LoVo (cell line): Measurements from ENCODE around the gene RASD1.
"Not testable (repeated sequence)": the region's sequence is repeated elsewhere in the genome, so short reads cannot be mapped to it uniquely, and the experiment has no call there.

Source experiments
- DNase-seq: peaks from one replicate; pipeline ENCODE4 v3.0.0-alpha.2; 2016; ENCODE audit warnings: low spot score

The RASD1 gene

DNA sequence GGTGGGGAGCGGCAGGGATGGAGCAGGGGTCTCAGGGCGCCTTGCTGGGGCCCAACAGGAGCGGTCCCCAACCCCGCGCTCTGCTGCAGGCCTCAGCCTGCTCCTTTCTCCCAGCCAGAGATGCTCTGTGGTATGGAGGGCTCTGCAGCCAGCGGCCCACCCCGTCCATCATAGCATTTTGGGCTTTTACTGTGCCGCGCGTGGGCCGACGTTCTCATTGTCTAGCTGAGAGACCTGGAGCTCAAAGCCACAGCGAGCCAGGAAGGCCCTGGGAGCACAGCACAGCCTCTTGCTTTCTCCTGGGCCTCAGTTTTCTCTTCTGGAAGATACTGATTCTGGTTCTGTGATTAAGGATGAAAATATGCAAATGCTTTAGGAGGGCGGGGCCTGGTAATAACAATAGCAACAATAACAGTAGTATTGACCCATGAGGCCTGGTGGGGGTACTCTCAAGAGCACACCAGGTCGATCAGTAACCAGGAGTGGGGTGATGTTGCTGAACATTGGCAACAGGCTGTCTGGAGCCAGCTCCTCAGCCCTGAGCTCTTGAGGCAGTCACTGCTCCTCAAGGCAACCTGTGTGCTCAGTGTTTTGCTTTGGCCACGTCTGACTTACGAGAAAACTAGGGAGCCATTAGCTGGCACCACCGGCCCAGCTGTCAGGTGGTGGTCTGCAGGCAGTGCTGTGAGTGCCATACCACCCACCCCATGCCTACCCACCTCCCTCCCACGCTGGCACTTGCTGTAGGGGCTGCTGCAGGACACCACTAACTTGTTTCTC is 1.1 kb upstream of the RASD1 start:
- DNase-seq = no peak

DNA sequence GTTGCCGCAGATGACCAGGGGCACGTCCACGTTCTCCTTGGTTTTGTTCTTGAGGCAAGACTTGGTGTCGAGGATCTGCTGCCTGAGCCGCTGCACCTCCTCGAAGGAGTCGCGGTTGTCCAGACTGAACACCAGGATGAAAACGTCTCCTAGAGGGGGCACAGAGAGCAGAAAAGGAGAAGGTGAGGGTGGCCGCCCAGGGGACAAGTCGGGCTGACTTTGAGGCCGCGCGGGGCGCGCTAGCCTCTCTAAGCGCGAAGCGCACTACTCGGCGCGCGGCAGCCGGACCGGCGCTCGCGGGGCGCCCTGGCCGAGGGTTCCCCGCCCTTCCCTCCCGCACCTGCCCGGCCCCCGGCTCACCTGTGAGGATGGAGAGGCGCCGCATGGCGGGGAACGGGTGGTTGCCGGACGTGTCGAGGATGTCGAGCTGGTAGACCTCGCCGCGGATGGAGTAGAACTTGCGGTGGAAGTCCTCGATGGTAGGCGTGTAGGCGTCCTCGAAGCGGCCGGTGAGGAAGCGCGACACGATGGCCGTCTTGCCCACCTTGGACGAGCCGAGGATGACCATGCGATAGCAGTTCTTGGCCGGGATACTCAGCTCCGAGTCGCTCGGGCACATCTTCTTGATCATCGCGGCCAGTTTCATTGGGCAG is 533 bp downstream of the RASD1 start:
- DNase-seq = no peak

DNA sequence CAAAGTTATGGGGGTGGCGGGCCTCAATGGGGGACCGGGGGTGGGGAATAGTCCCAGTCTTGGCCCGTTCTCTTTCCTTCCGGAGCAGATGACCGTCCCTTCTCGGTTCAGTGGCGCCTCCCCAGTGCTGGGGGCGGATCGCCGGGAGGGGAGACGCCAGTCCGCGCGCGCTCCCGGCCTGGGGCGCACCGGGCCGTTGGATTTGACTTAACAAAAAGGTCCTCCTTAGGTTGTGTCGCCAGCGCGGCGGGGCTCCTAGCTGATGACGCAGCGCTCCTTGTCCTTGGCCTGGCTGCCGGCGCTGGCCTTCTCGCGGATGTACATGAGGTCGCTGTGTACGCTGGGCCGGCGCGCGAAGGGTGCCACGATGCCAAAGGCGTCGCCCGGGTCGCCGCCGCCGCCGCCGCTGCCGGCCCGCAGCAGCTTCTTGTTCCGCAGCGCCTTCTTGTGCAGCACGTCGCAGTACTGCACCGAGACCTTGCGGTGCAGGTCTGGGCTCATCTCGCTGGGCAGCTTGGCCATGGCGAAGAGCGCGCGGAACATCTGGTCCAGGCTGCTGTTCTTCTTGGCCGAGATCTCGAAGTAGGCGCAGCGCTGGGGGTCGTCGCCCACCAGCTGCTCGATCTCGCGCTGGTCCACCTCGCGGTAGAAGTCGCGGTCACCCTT is 1.2 kb downstream of the RASD1 start:
- no peak for DNase-seq

DNA sequence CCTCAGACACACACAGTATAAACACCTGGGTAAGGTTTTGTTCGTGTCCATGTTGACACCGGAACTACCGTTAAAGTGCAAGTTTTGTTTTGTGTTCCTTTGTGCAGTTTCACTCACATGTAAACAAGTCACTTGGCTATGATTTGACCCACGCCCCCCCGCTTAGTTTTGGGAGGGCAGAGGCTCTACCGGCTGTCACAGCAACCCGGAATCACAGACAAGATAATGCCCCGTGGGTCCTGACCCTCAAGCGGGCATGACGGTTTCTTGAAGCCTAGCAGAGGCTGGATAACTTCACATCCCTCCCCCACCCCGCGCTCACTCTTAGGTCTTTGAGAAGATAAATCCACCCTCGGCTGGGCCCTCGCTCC is 1.7 kb downstream of the RASD1 start:
- DNase-seq = no peak

DNA sequence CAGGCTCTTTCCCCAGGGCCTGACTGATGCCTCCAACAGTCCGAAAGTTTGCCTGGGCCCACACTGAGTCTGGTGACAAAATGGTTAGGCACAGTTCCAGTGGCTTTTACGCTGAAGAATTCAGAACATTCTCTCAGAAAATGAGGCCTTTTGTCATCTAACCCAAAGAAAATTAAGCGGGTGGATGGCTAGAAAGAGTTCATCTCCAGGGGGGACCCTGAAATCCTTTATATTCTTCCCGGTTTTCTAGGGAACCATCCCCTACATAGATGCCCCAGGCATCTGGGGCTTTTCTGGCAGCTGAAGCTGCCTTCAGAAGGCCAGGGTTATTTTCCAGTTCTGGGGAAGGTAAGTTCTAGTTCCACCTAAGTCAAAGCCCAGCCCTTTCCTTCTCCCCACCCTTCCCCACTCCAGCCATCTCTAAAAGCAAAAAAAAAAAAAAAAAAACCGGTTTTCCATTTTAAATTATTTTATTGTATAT is 2.2 kb downstream of the RASD1 start:
- no peak for DNase-seq

DNA sequence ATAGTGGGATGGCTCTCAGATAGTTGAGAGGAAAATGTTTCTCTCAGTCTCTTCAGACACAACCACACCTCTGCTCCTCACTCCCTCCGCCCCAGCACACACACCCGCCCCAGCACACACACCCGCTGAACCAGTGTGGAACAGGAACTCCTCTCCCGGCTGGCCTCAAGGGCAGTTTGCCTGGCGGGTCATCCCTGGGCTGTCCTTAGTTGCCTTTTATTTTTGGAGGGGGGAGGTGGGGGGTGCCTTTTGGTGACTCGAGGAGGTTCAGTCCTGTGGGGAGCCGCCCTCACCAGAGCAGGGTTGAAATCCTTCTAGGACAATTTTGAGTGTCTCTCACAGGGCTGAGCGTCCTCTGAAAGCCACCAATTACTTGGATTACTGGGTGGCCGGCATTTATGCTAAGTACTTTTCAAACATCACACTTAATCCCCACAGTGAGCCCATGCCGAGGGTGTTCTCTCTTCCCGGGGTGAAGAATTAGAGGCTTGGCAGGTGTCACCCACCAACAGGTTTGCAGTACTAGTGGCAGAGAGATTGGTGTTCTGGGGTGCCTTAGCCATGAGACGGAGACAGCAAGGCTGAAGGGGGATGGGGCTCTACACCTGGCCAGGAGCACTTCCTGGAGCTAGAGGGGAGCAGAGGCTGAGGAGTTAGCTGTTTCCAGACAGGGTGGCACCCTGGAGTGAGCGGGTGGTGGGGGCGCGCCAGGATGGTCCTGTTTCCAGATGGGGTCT is 2.8 kb downstream of the RASD1 start:
- no peak for DNase-seq

DNA sequence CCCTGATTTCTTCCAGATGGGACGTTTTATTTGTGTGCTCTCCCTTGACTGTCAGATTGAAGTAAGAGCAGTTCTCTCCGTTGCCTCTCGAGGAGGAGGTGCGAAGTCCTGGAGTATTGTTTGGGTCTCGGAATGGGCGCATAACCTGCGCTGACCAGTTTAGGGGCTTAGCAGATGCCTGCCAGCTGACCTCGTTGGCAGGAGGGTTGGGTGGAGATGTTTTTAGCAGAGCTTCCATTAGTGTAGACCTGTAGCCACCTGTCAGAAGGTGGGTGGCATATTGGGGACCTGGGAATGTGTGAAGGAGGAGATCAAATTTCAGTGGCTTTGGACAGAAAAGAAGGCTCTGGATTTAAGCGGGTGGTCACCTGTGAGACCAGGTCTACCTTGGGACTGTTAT is 3.6 kb downstream of the RASD1 start:
- DNase-seq = no peak

DNA sequence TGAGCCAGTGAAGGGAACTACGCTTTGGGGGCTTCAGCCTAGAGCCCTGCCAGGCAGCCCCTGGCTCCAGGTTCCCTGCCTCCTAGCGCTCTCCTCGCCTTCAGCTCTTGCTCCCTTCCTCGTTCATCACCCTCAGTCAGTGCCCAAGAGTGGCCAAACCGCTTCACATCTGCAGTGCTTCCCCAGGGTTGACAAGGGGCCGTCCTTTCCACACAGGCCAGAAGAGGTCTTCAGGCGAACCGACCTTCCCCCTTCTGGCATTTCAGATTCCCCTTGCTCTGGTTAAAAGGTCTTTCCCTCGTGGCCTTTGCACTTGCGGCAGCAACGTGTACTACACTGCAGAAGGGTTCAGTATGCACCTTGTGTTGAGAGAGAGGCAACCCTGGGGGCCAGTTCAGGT is 4.1 kb downstream of the RASD1 start:
- DNase-seq = no peak

DNA sequence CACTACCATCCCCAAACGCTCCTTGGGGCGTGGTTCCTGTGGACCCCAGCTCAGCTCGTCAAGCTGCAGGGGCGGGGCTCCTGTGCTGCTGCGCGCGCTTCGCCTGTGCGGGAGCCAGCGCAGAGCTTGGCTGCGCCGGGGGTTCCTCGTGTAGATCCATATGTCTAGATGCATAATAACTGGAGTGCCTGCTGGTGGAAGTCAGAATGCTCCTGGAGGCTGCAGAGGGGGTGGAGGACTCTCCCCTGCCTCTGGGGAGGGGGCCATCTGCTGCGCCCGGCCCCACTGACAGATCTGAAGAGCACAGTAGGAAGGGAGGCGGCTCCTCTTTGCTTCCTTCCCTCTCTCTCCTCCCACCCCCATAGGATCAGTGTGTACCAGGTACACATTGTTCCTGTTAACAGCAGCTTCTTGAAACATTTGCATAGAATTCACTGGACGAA is 4.6 kb downstream of the RASD1 start:
- no peak for DNase-seq

DNA sequence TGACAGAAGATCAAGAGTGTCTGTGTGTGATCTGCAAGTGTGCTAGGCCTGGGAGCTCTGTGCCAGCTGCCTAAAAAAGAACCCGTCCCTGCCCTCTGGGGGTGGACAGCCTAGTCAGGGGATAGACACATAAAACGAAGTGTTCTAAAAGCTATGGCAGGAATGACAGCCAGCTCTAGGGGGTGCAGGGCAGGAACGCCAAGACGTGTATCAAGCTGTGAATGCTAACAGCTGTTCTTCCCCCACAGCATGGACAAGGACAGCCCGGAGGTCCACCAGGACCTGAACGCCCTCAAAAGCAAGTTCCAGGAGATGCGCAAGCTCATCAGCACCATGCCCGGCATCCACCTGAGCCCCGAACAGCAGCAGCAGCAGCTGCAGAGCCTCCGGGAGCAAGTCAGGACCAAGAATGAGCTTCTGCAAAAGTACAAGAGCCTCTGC is 5.1 kb downstream of the RASD1 start:
- DNase-seq = no peak

DNA sequence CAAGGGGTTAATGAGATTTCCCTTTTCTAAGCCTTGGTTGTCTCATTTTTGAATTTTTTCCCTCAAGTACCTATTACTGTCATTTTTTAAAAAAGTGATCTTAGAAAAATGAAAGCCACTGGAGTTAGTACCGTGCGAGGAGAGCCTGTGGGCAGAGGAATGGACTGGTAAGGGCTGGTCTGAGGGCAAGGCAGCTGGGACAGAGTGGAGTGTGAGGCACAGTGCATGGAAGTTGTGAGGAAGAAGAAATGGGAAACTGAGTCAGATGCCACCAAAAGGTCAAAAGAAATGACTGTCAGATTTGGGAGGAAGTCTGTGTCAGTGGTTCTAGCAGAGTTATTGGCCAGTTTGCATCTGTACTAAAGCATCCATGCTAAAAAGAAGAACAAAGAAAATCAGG is 8.2 kb downstream of the RASD1 start:
- DNase-seq = no peak

DNA sequence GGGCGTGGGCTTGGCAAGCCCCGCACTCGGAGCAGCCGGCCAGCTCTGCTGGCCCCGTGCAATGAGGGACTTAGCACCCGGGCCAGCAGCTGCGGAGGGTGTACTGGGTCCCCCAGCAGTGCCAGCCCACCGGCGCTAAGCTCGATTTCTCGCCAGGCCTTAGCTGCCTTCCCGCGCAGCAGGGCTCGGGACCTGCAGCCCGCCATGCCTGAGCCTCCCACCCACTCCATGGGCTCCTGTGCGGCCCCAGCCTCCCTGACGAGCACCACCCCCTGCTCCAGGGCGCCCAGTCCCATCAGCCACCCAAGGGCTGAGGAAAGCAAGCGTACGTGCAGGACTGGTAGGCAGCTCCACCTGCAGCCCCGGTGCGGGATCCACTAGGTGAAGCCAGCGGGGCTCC is 9.8 kb downstream of the RASD1 start:
- DNase-seq = not testable (repeated sequence)

DNA sequence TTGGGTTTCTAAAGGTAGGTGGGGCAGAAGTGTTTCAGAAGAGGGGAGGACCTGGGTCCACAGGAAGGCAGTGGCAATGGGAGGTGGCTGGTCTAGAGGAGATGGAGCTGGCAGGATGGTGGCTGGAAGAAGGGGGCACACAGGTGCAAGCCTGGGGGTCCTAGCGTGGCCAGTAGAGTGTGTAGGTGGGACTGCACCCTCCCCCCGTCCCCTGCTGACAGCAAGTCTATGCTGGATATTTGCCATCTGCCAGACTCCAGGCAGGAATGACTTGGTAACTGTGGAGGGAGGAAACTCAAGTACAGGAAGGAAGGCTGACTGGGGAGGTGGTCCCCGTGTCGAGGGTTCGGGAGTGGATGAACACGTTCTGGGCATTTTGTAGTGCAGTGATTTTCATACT is 10.8 kb downstream of the RASD1 start:
- DNase-seq = no peak

DNA sequence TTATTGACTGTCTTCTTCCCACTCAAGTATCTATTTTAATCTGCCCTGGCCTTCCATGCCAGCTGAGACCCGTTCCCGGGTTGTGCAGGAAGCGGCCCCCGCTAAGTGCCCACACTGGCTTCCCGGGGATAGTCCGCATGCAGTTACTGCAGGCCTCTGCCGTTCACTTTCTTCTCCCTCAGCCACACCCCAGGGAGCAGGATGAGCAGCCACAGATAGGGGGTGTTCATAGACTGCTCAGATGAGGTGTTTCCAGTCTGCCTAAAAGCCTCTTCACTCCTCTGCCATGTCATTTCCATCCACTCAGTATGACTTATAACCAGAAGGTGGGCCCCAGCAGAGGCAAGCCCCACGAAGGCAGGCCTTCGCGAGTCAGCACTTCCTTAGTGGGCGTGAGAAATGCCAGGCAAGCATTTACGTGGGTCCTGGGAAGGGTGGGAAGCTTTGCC is 11.7 kb downstream of the RASD1 start:
- DNase-seq = no peak

DNA sequence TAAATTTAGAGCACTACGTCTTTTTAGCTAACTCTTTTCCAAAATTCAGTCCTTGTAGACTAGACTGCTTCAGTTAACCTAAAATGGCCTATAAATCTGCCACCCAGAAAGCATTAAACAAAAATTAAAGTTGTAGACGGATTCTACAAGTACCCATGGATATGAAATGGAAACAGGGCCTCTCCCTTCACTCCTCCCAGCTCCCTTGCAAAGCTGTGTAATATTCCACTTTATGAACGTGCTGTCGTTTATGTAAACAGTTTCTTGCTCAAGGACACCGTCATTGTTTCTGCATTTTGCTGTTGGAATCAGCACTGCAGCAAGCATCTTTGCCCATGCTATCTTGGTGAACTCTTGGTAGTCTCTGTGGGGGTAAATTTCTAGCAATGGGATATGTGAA is 14.3 kb downstream of the RASD1 start:
- DNase-seq = no peak

DNA sequence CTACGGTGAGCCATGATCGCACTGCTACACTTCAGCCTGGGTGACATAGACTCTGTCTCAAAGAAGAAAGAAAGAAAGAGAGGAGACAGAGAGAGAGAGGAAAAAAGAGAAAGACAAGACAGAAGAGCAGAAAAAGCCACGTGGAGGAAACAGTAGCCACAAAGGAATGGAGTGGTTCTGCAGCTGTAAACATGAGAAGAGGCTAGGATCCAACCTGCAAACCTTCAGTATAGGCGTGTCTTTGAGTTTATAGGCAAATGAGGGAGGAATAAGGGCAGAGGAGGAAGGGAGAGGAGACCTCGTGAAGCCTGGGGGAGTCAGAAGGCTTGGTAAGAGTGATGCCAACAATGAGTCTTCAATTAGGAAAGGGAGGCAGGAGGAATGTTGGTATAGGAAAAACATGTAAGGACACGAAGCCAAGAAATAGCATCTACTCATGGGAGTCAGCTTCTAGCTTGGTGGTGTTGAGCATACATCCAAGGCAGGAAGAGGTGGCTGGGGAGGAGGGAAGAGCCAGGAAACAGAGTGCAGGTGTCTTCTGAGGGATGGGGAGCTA is 15.5 kb downstream of the RASD1 start:
- no peak for DNase-seq

DNA sequence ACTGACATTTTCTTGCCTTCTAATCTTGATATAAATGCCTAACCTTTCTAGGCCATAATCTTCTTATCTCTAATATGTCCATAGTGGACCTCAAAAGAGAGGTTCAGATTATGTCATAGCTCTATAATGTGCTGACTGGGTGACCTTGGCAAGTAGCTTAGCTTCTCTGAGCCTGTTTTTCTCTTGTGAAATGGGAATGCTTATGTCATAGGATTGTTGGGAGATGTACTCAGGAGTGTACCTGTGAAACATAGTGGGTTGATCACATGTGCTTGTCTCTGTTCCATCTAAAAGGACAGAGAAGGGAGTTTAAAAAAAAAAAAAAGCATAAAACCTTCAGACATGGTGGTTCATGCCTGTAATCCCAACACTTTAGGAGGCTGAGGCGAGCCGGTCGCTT is 17.0 kb downstream of the RASD1 start:
- no peak for DNase-seq

DNA sequence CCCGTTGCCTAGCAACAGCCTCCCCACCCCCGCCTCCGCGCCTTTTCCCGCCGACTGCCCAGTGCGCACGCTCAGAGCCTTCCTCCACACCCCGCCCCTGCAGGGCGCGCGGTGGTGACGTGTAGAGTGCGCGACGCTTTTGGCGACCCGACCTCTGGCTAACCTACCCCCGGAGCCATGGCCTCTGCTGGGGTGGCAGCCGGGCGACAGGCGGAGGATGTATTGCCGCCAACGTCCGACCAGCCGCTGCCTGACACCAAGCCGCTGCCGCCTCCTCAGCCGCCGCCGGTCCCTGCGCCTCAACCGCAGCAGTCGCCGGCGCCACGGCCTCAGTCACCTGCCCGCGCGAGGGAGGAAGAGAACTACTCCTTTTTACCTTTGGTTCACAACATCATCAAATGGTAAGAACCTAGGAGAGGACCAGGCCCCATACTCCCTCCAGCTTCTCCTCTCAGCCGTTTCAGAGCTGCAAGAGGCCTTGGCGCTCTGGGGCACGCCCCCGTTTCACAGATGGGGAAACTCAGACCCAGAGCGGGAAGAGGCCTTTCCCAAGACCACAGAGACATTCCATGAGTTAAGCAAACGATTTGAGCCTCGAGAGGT is 19.2 kb downstream of the RASD1 start, which contains the start of gene MED9:
Gene MED9 (plus strand): TSS at position 136 of the 603 bp plus-strand sequence. CDS start 42 bp downstream, at position 178.
- peak; percentile 94 for DNase-seq

DNA sequence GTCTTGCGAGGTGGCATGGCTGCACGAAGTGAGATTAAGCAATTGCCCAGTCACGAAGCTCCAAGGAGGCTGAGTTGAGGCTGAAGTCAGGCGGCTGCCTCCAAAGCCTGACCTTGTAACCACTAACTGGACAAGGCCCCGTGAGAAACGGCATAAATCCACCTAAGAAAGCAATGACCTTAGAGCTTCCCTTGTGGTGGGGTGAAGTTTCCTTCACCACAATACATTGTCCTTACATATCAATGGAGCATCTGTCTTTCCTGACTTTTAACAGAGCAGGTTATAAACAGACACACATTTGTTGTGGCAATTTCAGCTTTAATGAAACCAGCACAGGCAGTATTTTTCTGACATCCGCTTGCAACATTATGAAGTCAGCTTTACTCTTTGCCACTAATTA is 21.9 kb downstream of the RASD1 start:
- DNase-seq = no peak

DNA sequence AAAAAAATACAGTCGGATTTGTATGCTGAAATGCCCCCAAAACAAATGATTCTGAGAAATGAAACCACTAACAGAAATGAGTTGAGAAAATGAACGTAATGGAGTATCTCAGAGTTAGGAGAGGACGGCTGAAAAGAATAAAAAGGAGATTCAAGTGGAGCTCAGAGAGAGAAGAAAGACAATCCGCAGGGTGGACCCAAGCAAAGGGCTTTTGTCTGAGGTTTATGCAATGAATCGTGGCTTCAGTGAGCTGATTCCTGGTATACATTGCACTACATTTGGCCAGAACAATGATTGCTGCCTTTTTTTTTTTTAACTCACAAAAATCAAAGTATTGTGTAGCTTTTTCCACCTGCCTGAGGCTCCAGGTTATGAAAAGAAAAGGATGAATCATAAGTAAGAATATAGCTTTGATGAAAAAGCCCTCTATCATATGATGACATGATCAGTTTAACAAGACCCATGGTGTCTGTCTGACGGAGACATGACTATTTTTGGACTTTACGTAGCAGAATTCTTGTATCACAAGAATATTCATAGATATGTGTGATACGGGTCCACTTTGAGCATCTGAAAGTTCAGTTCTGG is 23.8 kb downstream of the RASD1 start:
- DNase-seq = no peak

DNA sequence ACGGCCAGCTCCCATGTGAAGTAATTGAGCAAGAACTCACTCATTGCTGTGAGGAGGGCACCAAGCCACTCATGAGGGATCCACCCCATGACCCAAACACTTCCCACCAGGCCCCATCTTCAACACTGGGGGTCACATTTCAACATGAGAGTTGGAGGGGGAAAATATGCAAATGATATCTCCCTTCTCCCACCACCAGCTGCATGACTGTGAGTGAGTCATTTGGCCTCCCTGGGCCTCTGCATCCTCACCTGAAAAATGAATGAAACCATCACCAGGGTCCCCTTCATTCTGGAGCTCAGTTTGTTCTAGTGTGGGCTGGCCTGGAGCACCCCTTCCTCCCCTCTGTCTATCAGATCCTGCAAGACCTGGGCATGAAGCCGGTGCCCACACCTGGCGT is 26.2 kb downstream of the RASD1 start:
- no peak for DNase-seq
